ENCODE results near the gene FOXQ1.
"Not testable (repeated sequence)": the region's sequence is repeated elsewhere in the genome, so short reads cannot be mapped to it uniquely, and the experiment has no call there.

Gene FOXQ1

GRCh38 chr6:1351381-1352008 is 39.6 kb downstream of the FOXQ1 start (continued):
- TF ChIP-seq ZNF280D (tag by site-specific recombination; IDR thresholded peaks at IDR 0.05): peak; percentile 59; the same call in 1 of the 2 replicates
- no peak for TF ChIP-seq GFI1B (tag by site-specific recombination; IDR thresholded peaks at IDR 0.05)
- TF ChIP-seq ZNF626 (tag by site-specific recombination; IDR thresholded peaks at IDR 0.05): peak; percentile 27; the same call in 1 of the 2 replicates
- TF ChIP-seq ZNF529 (tag by site-specific recombination; IDR thresholded peaks at IDR 0.05; ENCODE audit: insufficient replicate concordance): peak; percentile 23
- TF ChIP-seq TRIM28 (IDR thresholded peaks at IDR 0.05; ENCODE audit: borderline replicate concordance, low read length): peak; percentile 98
- no peak for TF ChIP-seq ZNF837 (tag by site-specific recombination; IDR thresholded peaks at IDR 0.05)
- no peak for TF ChIP-seq GLIS2 (tag by site-specific recombination; IDR thresholded peaks at IDR 0.05)
- peak; percentile 42; the same call in 1 of the 2 replicates for TF ChIP-seq ZNF558 (tag by site-specific recombination; IDR thresholded peaks at IDR 0.05)
- 0 out of 2 replicates have a peak, but pooled peaks have one; percentile 42 for TF ChIP-seq ZNF610 (tag by site-specific recombination; IDR thresholded peaks at IDR 0.05; ENCODE audit: borderline replicate concordance)
- no peak for TF ChIP-seq ZNF423 (tag by site-specific recombination; IDR thresholded peaks at IDR 0.05)
- peak; percentile 99 for TF ChIP-seq SETDB1 (IDR thresholded peaks at IDR 0.05; ENCODE audit: insufficient read length, low read length)
- no peak for TF ChIP-seq ZNF621 (tag by site-specific recombination; IDR thresholded peaks at IDR 0.05)
- no peak for TF ChIP-seq ZEB2 (tag by site-specific recombination; IDR thresholded peaks at IDR 0.05)

DNA sequence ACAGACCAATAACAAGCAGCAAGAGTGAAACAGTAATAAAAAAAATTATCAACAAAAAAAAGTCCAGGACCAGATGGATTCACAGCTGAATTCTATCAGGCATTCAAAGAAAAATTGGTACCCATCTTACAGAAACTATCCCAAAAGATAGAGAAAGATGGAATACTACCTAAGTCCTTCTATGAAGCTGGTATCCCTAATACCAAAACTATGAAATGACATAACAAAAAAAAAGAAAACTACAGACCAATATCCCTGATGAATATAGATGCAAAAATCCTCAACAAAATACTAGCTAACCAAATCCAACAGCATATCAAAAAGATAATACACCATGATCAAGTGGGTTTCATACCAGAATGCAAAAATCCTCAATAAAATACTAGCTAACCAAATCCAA is 43.2 kb downstream of the FOXQ1 start:
- H3K27ac ChIP-seq (ENCODE audit: extremely low read depth, low read depth, low read length); POLR2A ChIA-PET; H3K9me3 ChIP-seq (ENCODE audit: control insufficient read depth, insufficient read depth, low read depth, low read length); H3K36me3 ChIP-seq (ENCODE audit: control insufficient read depth in 2 of 2, insufficient read depth in 1 of 2, low read length in 2 of 2); H3K4me1 ChIP-seq (ENCODE audit: control insufficient read depth, insufficient read depth, low read length); H3K4me3 ChIP-seq (ENCODE audit: low read depth, low read length): not testable (repeated sequence)
- CTCF ChIA-PET: interaction anchor here (1.2 to 1.8 kb wide), 3 partner anchors 8 to 28 kb away, joined by 3 to 6 read pairs (median 3); no protein-coding TSS in a partner anchor

DNA sequence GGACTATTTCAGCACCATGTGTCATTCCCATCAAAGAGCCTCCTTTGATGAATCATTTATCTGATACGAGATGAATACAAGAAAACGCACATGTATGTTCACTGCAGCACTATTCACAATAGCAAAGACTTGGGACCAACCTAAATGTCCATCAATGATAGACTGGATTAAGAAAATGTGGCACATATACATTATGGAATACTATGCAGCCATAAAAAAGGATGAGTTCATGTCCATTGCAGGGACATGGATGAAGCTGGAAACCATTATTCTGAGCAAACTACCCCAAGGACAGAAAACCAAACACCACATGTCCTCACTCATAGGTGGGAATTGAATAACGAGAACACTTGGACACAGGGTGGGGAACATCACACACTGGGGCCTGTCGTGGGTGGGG is 49.8 kb downstream of the FOXQ1 start:
- CTCF ChIA-PET: interaction anchor here (0.7 to 4.4 kb wide), 6 partner anchors 10 to 767 kb away, joined by 3 to 18 read pairs (median 4); no protein-coding TSS in a partner anchor

DNA sequence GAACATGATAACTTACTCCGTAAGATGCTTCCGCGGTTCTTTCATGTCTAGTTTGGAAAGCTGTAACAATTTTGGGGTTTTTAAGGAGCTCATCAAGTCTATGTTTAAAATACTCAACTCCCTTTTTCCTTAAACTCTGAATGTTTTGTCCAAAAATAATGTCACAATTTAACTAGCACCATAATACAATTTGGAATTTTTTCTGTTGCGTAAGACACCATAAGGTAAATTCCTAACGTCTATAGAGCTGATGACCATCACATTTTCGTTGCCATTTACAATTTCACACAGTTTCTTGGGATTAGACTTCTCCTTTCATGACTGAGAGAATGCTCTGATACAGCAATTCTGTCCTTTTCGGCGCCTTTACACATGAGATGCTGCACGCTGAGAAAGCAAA is 50.7 kb downstream of the FOXQ1 start:
- ChIA-PET POLR2A (no interaction called here), CTCF (interaction anchor here (0.6 to 4.4 kb wide), 11 partner anchors 8 to 768 kb away, joined by 3 to 18 read pairs (median 5); no protein-coding TSS in a partner anchor)
- no peak for TF ChIP-seq GLIS2 (tag by site-specific recombination; IDR thresholded peaks at IDR 0.05)
- TF ChIP-seq ZNF677 (tag by site-specific recombination; IDR thresholded peaks at IDR 0.05): no peak
- no peak for TF ChIP-seq ZNF37A (tag by site-specific recombination; IDR thresholded peaks at IDR 0.05)
- TF ChIP-seq ZNF560 (tag by site-specific recombination; IDR thresholded peaks at IDR 0.05; ENCODE audit: borderline replicate concordance): no peak
- TF ChIP-seq ZNF707 (tag by site-specific recombination; IDR thresholded peaks at IDR 0.05): no peak
- TF ChIP-seq ZBTB8A (tag by site-specific recombination; IDR thresholded peaks at IDR 0.05): no peak
- no peak for TF ChIP-seq ZNF2 (tag by site-specific recombination; IDR thresholded peaks at IDR 0.05)
- TF ChIP-seq ZNF530 (tag by site-specific recombination; IDR thresholded peaks at IDR 0.05; ENCODE audit: low read depth): no peak
- no peak for TF ChIP-seq ZNF843 (tag by site-specific recombination; IDR thresholded peaks at IDR 0.05)
- TF ChIP-seq, protein P1, sequence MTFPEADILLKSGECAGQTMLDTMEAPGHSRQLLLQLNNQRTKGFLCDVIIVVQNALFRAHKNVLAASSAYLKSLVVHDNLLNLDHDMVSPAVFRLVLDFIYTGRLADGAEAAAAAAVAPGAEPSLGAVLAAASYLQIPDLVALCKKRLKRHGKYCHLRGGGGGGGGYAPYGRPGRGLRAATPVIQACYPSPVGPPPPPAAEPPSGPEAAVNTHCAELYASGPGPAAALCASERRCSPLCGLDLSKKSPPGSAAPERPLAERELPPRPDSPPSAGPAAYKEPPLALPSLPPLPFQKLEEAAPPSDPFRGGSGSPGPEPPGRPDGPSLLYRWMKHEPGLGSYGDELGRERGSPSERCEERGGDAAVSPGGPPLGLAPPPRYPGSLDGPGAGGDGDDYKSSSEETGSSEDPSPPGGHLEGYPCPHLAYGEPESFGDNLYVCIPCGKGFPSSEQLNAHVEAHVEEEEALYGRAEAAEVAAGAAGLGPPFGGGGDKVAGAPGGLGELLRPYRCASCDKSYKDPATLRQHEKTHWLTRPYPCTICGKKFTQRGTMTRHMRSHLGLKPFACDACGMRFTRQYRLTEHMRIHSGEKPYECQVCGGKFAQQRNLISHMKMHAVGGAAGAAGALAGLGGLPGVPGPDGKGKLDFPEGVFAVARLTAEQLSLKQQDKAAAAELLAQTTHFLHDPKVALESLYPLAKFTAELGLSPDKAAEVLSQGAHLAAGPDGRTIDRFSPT (tag by site-specific recombination; IDR thresholded peaks at IDR 0.05): no peak
- TF ChIP-seq ZNF221 (tag by site-specific recombination; IDR thresholded peaks at IDR 0.05; ENCODE audit: borderline replicate concordance): no peak
- TF ChIP-seq HOXD13 (CRISPR knock-in tag; IDR thresholded peaks at IDR 0.05; ENCODE audit: borderline replicate concordance): no peak
- TF ChIP-seq SP2 (tag by site-specific recombination; IDR thresholded peaks at IDR 0.05): no peak
- no peak for TF ChIP-seq ZNF529 (tag by site-specific recombination; IDR thresholded peaks at IDR 0.05; ENCODE audit: insufficient replicate concordance)
- TF ChIP-seq ZNF169 (tag by site-specific recombination; IDR thresholded peaks at IDR 0.05): no peak

More for the DNA sequence above, 49.8 kb downstream of the FOXQ1 start:
- peak; percentile 64 for TF ChIP-seq ZNF146 (tag by site-specific recombination; IDR thresholded peaks at IDR 0.05)
- not testable (repeated sequence) for H3K4me1 ChIP-seq (ENCODE audit: control insufficient read depth, insufficient read depth, low read length); H3K4me3 ChIP-seq (ENCODE audit: low read depth, low read length); H3K36me3 ChIP-seq (ENCODE audit: control insufficient read depth in 2 of 2, insufficient read depth in 1 of 2, low read length in 2 of 2); H3K9me3 ChIP-seq (ENCODE audit: control insufficient read depth, insufficient read depth, low read depth, low read length); H3K27ac ChIP-seq (ENCODE audit: extremely low read depth, low read depth, low read length)
- POLR2A ChIA-PET: interaction anchor here (0.5 kb wide), 1 partner anchor 1202 kb away, joined by 3 read pairs; no protein-coding TSS in a partner anchor

More for the DNA sequence above, 50.7 kb downstream of the FOXQ1 start:
- H3K36me3 ChIP-seq (ENCODE audit: control insufficient read depth in 2 of 2, insufficient read depth in 1 of 2, low read length in 2 of 2): no peaks in the 10 kb centered on the region
- no peaks in the 10 kb centered on the region for H3K4me1 ChIP-seq (ENCODE audit: control insufficient read depth, insufficient read depth, low read length)
- no peak overlapping the region for H3K27ac ChIP-seq (ENCODE audit: extremely low read depth, low read depth, low read length)
- no peak overlapping the region for H3K4me3 ChIP-seq (ENCODE audit: low read depth, low read length)
- no peaks in the 10 kb centered on the region for H3K9me3 ChIP-seq (ENCODE audit: control insufficient read depth, insufficient read depth, low read depth, low read length)
